Suprapubic skin (tissue), 4 donors: ENCODE measurements around the gene CALML6. TPM values are rescaled to one million over a fixed set of nuclear protein-coding genes. Genes with fewer than 3 reads are reported as not detected.
A peak's percentile ranks its signal among the peaks of the same experiment; 100 is the strongest.

ENCODE experiments used
- DNase-seq, 2 donors: peaks; one replicate each; pipeline ENCODE4 v3.0.0-alpha.2; 2019; ENCODE audit warnings: low spot score in 2 of 2
- H3K27ac ChIP-seq: fragments of 200-600 bp; sonication (generic); one replicate; pipeline ENCODE4 v1.5.1; 2019
- H3K27me3 ChIP-seq: fragments of 200-600 bp; sonication (generic); one replicate; pipeline ENCODE4 v1.5.1; 2019
- H3K36me3 ChIP-seq: fragments of 200-600 bp; sonication (generic); one replicate; pipeline ENCODE4 v1.5.1; 2019
- H3K4me1 ChIP-seq: fragments of 200-600 bp; sonication (generic); one replicate; pipeline ENCODE4 v1.5.1; 2019
- H3K4me3 ChIP-seq: fragments of 200-600 bp; sonication (generic); one replicate; pipeline ENCODE4 v1.5.1; 2019; ENCODE audit warnings: mild to moderate bottlenecking
- H3K9me3 ChIP-seq: fragments of 200-600 bp; sonication (generic); one replicate; pipeline ENCODE4 v1.5.1; 2019
- EP300 ChIP-seq: sonication (generic); formaldehyde crosslinking; IDR thresholded peaks from one replicate; pipeline ENCODE4 v1.6.1; 2017; ENCODE audit warnings: antibody characterized with exemption
- POLR2A ChIP-seq, 2 donors: fragments of 450-650 bp; IDR thresholded peaks; one replicate each; pipeline ENCODE4 v1.6.1; 2017; ENCODE audit warnings: antibody characterized with exemption in 2 of 2, mild to moderate bottlenecking in 2 of 2, moderate library complexity in 2 of 2
- POLR2AphosphoS5 ChIP-seq, 3 donors: sonication (generic); formaldehyde crosslinking; IDR thresholded peaks; one replicate each; pipeline ENCODE4 v1.6.1; 2017; ENCODE audit warnings: antibody characterized with exemption in 3 of 3
- WGBS: methylation state at CpG from one replicate; pipeline ENCODE4 v1.1.5; 2018; 5-methylcytosine and 5-hydroxymethylcytosine counted together
- total RNA-seq, 4 donors: library from RNA; depleted of rRNA; stranded (reverse); fragments of >200 nt; gene quantifications; one replicate each; pipeline ENCODE4 v1.1.0, GENCODE V29; 2016
- TF ChIP-seq, protein P1 (sequence below), 2 donors: fragments of 200-600 bp in 1 of 2; fragments of 450-650 bp in 1 of 2; sonication (generic) in 1 of 2; IDR thresholded peaks; one replicate each; pipeline ENCODE4 v1.5.1; 2016 to 2019; ENCODE audit warnings: antibody characterized with exemption in 2 of 2, mild to moderate bottlenecking in 1 of 2, moderate library complexity in 1 of 2

Gene CALML6
- total RNA-seq = 1 to 10 TPM in 1 of 4 donors, under 1 TPM in 2, not detected in 1; 0.30 to 3.3 (median 0.81) TPM

GRCh38 chr1:1914971-1915692 lies at the start of gene CALML6:
TSS of gene CALML6 (plus strand) at chr1:1915260. CDS start at chr1:1915281, 21 bp downstream.
- peak in 1 of 2 donors; percentile 59 for DNase-seq
- Histone ChIP-seq H3K4me1 (peaks cover 40% of the 10 kb centered on the region), H3K36me3 (no peaks in the 10 kb centered on the region), H3K4me3 (no peak within 1 kb of the TSS), H3K27me3 (no peaks in the 10 kb centered on the region), H3K9me3 (no peaks in the 10 kb centered on the region), H3K27ac (no peak within 1 kb of the TSS)
- 79% methylated on average over 8 of the region's 15 CpGs for WGBS
- TF ChIP-seq, protein P1, sequence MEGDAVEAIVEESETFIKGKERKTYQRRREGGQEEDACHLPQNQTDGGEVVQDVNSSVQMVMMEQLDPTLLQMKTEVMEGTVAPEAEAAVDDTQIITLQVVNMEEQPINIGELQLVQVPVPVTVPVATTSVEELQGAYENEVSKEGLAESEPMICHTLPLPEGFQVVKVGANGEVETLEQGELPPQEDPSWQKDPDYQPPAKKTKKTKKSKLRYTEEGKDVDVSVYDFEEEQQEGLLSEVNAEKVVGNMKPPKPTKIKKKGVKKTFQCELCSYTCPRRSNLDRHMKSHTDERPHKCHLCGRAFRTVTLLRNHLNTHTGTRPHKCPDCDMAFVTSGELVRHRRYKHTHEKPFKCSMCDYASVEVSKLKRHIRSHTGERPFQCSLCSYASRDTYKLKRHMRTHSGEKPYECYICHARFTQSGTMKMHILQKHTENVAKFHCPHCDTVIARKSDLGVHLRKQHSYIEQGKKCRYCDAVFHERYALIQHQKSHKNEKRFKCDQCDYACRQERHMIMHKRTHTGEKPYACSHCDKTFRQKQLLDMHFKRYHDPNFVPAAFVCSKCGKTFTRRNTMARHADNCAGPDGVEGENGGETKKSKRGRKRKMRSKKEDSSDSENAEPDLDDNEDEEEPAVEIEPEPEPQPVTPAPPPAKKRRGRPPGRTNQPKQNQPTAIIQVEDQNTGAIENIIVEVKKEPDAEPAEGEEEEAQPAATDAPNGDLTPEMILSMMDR (IDR thresholded peaks at IDR 0.05) = no peak
- TF ChIP-seq POLR2AphosphoS5 (IDR thresholded peaks at IDR 0.05) (no peak), POLR2A (IDR thresholded peaks at IDR 0.05) (no peak)

DNA sequence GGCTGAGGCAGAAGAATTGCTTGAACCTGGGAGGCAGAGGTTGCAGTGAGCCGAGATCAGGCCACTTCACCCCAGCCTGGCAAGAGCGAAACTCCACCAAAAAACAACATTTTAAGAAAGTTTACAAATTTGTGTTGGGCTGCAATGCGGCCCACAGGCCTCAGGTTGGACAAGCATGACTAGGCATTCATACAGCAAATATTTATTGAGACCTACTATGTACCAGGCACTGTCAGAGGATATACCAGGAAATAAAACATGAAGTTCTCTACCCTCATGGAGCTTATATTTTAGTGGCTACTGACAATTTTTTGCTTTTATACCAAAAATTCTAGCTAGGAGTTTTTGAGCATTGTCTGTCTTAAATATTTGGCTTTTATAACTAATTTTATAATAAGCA lies 47.9 kb upstream of the CALML6 start:
- H3K27me3 ChIP-seq = no peaks in the 10 kb centered on the region
- 95% methylated on average over 3 of the region's 3 CpGs for WGBS
- peaks cover 30% of the 10 kb centered on the region for H3K4me1 ChIP-seq
- TF ChIP-seq POLR2A (IDR thresholded peaks at IDR 0.05) (no peak), EP300 (no peak), POLR2AphosphoS5 (IDR thresholded peaks at IDR 0.05) (no peak)
- TF ChIP-seq, protein P1 (IDR thresholded peaks at IDR 0.05) = no peak
- H3K4me3 ChIP-seq = no peak overlapping the region
- H3K27ac ChIP-seq = no peak overlapping the region
- no peak for DNase-seq
- H3K36me3 ChIP-seq = no peaks in the 10 kb centered on the region
- H3K9me3 ChIP-seq = no peaks in the 10 kb centered on the region

DNA sequence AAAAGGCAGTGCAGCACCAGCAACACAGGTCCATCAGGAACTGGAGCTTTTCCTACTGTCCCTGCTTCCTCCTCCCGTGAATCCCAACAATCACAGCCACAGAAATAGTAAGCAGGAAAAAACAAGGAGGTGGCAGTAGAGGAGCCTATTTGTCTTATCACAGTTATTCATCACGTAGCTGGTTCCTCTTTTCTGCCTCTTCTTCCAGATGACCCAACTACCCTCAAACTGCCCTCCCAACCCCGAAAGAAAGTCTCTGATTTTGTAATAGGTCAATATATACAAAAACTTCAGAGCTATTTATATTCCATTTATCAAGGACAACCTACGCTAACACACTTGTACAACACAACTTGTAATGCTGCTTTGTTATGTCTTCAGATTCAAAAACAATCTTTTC lies 45.6 kb upstream of the CALML6 start:
- H3K4me1 ChIP-seq = peaks cover 40% of the 10 kb centered on the region
- no peak overlapping the region for H3K4me3 ChIP-seq
- H3K9me3 ChIP-seq = no peaks in the 10 kb centered on the region
- TF ChIP-seq EP300 (no peak), POLR2AphosphoS5 (IDR thresholded peaks at IDR 0.05) (no peak), POLR2A (IDR thresholded peaks at IDR 0.05) (no peak)
- TF ChIP-seq, protein P1 (IDR thresholded peaks at IDR 0.05) = no peak
- no peak overlapping the region for H3K27ac ChIP-seq
- no peaks in the 10 kb centered on the region for H3K27me3 ChIP-seq
- no peaks in the 10 kb centered on the region for H3K36me3 ChIP-seq
- DNase-seq = no peak
- 64% methylated on average over 4 of the region's 4 CpGs for WGBS

DNA sequence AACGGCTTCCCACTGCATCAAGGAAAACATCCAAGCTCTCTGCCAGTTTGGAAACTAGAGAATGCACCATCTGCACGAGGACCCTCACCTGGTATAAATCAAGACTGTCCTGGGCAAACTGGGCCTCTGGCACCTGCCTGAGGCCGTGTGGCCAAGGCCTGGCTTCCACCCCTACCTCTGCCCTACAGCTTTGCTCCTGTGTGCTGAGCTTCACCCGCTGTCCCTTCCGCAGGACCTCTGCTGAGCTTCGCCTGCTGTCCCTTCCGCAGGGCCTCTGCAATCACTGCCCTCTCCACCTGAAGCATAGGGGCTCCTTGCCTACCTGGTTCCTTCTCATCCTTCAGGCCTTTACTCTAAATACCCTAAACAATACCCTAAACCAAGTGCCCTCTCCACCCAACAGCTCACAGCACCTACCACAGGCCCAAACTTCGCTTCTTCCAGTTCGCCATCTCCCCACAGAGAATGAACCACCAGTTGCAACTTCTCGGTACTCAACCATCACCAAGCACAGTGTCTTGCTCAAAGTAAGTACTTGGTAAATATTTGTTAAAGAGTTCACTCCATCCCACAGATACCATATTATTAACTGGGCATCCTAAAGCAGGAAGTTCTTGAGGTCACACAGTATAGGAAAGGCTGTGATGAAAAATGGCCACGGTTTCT lies 42.6 kb upstream of the CALML6 start:
- no peak for TF ChIP-seq POLR2A (IDR thresholded peaks at IDR 0.05)
- no peak for TF ChIP-seq EP300
- TF ChIP-seq POLR2AphosphoS5 (IDR thresholded peaks at IDR 0.05) = no peak
- TF ChIP-seq, protein P1 (IDR thresholded peaks at IDR 0.05) = no peak
- 84% methylated on average over 11 of the region's 11 CpGs for WGBS
- peaks cover 47% of the 10 kb centered on the region for H3K4me1 ChIP-seq
- H3K27me3 ChIP-seq = no peaks in the 10 kb centered on the region
- peaks cover 7% of the 10 kb centered on the region for H3K36me3 ChIP-seq
- no peak overlapping the region for H3K4me3 ChIP-seq
- no peaks in the 10 kb centered on the region for H3K9me3 ChIP-seq
- peak overlapping the region; percentile 17 for H3K27ac ChIP-seq
- DNase-seq = no peak

- 17% methylated on average over 1 of the region's 2 CpGs for WGBS
- H3K27me3 ChIP-seq = no peaks in the 10 kb centered on the region
Observed at GRCh38 chr1:1873186-1873585, 41.9 kb upstream of the CALML6 start.

More at GRCh38 chr1:1873186-1873585, 41.9 kb upstream of the CALML6 start:
- peak overlapping the region; percentile 27 for H3K27ac ChIP-seq
- peaks cover 52% of the 10 kb centered on the region for H3K4me1 ChIP-seq
- no peak for DNase-seq
- no peak overlapping the region for H3K4me3 ChIP-seq
- no peaks in the 10 kb centered on the region for H3K9me3 ChIP-seq
- peaks cover 7% of the 10 kb centered on the region for H3K36me3 ChIP-seq
- no peak for TF ChIP-seq POLR2AphosphoS5 (IDR thresholded peaks at IDR 0.05)
- no peak for TF ChIP-seq POLR2A (IDR thresholded peaks at IDR 0.05)
- no peak for TF ChIP-seq EP300
- TF ChIP-seq, protein P1 (IDR thresholded peaks at IDR 0.05) = no peak
